HG02642 (cell line): ENCODE measurements around the gene INTS4.
"Not testable (repeated sequence)": the region's sequence is repeated elsewhere in the genome, so short reads cannot be mapped to it uniquely, and the experiment has no call there.

Source experiments
- ATAC-seq: cut with Tn5 transposase; IDR thresholded peaks from one replicate; pipeline ENCODE4 v1.9.1; 2021; ENCODE audit warnings: mild to moderate bottlenecking; ENCODE audit not compliant: unreplicated experiment, poor library complexity

Gene INTS4

DNA sequence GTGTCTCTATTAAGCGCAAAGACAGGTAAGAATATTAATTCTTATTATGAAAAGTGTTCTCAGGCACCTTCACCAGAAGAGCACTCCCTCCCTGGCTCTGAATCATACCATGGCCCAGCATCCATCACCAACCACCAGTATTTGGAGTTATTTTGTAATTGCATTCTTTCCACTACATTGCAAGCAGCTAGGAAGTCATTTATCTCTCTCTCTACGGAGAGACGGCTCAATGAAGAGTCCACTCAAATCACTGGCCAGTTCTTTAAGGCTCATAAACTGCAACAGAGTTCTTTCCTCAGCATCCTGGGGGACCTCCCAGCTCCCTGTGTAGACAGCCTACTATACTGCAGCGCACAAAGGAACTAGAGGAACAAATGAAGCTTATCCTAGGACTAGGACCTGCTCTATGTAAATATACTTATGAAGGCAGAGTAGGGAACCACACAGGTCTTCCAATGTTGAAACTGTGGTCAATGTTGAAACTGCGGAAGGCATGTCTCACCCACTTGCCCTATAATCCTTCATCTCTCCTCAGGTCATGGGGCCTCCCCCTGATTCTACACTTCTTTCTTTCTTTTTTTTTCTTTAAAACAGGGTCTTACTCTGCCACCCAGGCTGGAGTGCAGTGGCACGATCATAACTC, 110.2 kb downstream of the INTS4 start:
- no peak for ATAC-seq

DNA sequence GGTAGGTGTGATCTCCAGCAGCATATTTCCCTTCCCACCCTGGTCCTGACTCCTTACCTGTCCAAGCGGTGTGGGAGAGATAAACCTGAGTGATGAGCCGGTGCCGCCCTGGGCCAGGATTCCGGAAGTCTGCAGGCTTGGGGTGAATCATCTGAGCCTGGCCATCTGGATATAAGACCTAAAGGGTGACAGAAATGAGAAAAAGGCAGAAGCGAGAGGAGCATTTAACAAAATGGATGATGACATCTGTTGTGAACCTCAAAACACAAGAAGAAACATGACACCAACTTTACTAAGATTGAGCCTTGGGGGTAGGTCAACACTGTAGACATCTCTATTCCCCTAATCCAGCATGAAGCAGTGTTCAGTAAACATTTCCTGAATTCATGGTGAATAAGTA, 110.7 kb downstream of the INTS4 start:
- no peak for ATAC-seq

DNA sequence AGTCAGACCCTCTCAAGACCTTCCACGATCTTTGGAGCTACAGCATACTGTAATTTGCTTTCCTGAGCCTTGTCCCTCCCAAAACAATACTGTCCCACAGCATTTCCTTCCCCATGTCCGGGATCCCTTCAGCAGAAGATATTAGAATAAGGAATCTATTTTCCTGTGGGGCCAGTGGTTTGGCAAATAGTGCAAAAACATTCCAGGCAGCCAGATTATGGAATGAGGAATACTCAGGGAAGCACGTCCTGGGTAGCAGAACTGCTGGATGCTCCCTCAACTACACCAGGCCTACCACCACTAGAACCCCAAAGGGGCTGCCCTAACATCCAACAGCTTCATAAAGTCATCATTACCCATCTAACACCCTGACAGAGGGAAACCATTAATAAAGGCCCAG, 112.1 kb downstream of the INTS4 start:
- ATAC-seq = no peak

DNA sequence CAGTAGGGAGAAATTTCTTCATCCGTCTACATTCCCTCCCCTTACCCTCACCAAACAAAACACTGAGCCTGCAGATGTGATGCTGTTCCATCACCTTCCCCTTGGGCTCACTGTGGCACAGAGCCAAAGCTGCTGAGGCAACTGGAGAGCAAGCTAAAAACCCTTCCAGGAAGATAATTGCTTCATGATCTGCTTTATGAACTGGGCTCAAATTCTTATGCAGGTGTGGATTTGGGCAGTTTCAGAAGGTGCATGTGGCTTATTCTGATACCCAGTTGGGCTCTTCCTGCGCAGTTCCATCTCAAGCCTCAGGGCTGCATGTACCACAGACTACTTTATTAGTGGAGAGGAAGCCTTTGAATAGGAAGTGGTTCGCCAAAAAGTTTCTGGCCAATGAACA, 115.2 kb downstream of the INTS4 start:
- peak; percentile 72 for ATAC-seq

DNA sequence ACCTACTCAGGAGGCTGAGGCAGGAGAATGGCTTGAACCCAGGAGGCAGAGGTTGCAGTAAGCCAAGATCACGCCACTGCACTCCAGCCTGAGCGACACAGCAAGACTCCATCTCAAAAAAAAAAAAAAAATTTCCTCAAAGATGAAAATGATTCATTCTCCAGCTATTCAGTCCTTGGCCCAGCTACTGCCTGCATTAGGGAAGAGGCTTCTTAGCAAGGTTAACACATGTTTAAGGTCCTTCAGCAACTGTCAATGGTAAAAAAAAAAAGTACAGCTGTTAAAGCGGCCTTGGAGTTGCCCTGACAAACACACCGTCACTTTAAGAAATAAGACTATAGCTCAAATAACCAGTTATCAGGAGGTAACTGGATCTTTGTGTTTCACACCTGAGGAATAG, 116.2 kb downstream of the INTS4 start:
- not testable (repeated sequence) for ATAC-seq

DNA sequence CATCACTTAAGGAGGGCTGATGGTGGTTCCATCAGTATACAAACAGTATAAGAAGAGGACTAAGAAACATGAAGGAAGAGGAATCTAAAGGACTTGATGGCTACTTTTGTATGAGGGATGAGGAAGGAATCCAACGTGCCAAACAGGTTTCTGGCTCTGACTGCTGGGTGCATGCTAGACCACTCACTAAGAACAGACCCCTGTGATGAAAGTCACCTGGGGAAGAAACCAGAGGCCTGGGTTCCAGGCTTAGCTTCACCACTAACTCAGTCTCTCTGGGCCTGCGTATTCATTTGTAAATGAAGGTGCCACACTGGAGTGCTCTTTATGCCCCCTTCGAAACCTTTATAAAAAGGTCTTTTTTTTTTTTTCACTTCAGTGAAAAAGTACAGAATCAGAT, 118.4 kb downstream of the INTS4 start:
- no peak for ATAC-seq

DNA sequence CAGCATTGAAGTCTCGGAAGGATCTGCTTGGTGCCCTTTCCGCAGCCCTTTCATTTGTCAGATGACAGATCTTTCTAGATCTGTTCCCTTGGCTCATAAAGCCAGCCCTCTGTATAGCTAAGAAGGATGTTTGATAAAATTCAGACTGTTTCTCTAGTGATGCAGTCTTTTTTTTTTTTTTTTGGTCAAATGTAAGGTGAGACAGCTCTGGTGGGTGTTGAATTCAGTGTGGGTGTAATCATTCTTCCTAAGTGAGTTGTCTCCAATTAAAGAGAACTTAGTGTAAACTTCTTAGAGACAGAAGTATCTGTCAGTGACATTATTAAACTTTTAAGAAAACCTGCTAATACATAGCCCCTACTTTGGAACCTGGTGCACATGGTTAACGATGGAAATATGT, 120.3 kb downstream of the INTS4 start:
- ATAC-seq = no peak

DNA sequence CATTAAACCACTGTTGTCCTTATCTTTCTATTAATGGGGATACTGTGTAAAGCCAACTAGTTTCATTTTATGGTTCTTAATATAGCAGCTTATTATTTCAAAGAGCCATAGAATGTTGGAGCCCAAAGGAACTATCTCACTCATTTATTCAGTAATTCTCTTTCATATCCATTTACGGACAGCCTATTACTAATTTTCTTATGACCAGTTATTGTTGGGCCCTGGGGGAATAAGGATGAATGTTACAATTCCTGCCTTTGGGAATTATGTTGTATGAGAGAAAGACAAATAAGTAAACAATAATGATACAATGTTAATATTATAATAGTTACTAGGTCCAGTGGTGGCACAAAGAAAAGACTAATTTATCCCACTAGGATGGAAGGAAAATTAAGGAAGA, 121.1 kb downstream of the INTS4 start:
- ATAC-seq = no peak

DNA sequence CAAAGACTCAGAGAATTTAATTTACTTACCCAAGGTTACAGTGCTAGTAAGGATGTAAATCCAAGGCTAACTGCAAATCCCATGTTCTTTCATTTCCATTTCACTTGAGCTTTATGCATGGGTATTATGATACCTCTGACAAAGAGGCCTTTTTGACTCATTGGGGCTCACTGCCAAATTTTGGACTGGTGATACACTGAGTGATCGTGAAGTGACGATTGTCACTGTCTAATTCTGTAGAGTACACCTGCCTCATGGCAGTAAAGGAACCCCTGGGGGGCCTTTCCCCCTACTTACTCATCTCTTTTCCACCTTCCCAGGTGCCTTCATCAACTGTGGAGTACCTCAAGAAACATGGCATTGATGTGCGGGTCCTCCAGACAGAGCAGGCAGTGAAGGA, 122.6 kb downstream of the INTS4 start:
- no peak for ATAC-seq

DNA sequence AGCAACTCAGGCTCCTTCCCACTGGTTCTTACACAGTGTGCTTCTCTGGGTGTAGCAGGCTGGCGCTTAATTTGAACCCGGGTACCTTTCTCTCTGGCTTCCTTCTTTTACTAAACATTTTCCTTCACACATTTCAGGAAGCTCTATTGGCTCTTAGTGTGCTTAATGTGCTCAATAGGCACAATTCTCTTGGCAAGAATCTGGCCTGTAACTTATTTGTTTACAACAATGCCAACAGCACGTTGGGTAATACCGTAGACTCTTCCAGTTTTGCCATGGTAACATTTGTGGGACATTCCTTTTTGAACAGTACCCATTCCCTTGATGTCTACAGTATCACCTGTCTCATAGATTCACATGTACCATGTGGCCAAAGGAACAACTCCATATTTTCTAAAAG, 125.7 kb downstream of the INTS4 start:
- ATAC-seq = no peak

DNA sequence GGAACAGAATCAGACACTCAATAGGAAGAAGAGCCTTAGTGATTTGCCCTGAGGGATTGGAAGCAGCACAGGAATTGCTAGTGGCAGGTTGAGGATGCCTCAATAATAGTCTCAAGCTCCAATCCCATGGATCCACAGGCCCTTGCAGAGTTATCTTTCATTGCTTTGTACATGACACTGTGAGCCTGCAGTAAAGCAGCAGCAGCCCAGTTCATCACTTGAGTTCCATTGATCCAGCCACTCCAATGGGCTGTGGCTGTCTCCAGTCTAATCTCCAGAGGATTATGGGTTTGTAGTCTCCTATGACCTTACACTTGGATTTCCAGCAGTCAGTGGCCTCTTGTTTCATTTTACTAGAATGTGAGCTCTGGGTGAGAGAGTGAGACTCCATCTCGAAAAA, 128.1 kb downstream of the INTS4 start:
- ATAC-seq = no peak

DNA sequence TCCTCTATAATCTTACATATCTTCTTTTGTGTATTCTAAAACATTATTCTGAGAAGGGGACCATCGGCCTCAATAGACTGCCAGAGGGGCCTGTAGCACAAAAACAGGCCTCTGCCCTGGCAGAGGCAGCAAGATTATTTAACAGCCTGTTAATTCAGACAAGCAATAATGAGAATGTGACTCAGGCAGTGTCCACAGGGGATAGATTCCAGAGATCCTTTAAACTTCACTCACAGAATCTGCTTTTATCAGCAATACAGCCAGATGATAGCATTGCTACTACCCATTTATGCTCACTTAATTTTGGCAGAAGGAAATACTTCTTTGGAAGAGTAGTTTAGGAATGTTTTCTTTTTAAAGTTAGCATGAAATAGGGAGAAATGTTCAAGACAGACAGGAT, 128.7 kb downstream of the INTS4 start:
- no peak for ATAC-seq

DNA sequence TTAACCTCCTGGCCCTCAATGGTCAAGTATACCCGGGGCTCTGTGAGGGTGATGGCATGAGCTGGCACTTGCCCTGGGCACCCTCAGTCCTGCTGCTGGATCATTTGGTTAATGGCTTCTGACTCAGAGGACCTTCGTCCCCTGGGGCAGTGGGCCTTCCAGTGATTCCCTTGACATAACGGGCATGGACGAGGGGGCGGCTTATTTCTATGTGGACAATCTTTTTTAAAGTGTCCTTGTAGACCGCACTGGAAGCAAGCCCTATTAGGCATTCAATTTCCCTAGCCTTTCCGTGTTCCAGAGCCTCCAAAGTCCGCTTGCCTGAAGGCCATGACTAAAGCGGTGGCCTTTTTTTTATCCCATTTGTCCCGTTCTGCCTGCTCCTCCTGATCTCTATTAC, 133.0 kb downstream of the INTS4 start:
- not testable (repeated sequence) for ATAC-seq

DNA sequence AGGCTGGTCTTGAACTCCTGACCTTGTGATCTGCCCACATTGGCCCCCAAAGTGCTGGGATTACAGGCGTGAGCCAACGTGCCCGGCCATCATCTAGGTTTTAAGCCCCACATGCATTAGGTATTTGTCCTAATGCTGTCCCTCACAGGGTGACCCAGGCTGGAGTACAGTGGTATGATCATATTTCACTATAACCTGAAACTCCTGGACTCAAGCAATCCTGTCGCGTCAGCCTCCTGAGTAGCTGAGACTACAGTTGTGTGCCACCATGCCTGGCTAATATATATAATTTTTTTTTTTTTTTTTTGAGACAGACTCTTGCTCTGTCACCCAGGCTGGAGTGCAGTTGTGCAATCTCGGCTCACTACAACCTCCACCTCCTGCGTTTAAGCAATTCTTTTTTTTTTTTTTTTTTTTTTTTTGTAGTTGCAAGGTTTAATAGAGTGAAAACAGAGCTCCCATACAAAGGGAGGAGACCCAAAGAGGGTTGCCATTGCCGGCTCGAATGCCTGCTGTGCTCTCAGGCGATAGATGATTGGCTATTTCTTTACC, 136.5 kb downstream of the INTS4 start:
- not testable (repeated sequence) for ATAC-seq

DNA sequence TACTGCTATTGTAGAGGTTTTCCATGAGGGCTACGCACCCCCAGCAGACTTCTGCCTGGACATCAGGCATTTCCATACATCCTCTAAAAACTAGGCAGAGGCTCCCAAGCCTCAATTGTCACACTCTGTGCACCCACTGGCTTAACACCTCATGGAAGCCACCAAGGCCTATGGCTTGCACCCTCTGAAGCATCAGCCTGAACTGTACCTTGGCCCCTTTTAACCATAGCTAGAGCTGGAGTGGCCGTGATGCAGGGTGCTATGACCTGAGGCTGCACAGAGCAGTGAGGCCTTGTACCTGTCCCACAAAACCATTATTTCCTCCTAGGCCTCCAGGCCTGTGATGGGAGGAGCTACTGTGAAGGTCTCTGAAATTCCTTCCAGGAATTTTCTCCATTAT, 139.6 kb downstream of the INTS4 start:
- no peak for ATAC-seq

DNA sequence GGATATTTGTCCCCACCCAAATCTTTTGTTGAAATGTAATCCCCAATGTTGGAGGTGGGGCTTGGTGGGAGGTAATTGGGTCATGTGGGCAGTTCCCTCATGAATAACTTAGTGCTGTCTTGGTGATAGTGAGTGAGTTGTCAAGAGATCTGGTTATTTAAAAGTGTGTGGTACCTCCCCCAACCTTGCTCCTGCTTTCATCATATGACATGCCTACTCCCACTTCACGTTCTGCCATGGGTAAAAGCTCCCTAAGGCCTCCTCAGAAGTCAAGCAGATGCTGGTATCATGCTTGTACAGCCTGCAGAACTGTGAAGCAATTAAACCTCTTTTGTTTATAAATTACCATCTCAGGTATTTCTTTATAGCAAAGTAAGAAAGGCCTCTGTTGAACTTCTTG, 143.0 kb downstream of the INTS4 start:
- no peak for ATAC-seq

DNA sequence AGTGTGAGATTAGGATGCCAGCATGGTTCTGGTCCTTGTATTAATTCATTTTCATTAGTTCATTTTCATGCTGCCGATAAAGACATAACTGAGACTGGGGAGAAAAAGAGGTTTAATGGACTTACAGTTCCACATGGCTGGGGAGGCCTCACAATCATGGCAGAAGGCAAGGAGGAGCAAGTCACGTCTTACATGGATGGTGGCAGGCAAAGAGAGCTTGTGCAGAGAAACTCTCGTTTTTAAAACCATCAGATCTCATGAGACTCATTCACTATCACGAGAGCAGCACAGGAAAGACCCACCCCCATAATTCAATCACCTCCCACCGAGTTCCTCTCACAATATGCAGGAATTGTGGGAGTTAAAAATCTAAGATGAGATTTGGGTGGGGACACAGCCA, 150.8 kb downstream of the INTS4 start:
- ATAC-seq = not testable (repeated sequence)

DNA sequence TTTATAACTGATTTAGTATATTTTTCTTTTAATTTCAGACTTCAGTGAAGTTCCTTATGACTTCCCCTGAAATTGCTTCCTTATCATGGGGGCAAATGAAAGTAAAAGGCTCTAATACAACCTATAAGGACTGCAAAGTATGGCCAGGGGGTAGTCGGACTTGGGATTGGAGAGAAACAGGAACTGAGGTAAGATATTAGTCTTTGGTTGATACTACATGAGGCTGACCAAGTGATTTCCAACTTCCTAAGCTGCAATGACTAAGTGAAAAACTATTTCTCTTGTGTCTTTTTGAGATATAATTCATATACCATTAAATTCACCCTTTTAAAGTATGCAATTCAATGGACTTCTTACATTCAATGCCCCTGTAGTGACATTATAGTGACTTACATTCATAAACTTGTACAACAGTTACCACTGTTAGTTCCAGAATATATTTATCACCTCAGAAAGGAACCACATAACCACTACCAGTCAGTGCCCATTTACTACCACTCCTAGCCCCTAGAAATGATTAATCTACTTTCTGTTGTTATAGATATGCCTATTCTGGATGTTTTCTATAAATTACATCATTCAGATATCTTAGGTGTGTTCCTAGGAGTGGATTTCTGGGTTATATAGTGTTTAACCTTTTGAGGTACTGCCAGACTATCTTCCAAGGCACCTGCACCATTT, 151.9 kb downstream of the INTS4 start:
- no peak for ATAC-seq

DNA sequence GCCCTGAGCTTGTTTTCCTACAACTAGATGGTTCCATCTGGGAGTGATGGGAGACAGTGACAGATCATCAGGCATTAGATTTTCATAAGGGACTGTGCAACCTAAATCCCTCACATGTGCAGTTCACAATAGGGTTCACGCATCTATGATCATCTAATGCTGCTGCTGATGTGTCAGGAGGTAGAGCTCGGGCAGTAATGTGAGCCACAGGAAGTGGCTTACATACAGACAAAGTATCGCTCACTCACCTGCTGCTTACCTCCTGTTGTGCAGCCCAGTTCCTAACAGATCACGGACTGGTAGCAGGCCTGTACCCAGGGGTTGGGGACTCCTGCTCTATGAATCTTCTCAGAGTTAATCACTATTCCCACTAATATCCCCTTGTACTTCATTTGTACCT, 161.2 kb downstream of the INTS4 start:
- no peak for ATAC-seq

DNA sequence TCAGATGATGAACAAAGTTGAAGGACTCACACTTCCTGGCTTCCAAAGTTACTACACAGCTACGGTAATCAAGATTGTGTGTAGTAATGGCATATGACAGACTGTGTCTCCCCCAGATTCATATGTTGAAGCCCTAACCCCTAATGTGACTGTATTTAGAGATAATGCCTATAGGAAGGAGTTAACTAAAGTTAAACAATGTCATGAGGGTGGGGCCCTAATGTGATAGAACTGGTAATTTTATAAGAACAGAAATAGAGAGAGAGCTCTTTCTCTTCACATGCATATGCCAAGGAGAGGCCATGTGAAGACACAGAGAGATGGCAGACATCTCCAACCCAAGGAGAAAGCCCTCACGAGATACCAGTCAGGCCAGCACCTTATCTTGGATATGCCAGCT, 165.5 kb downstream of the INTS4 start:
- no peak for ATAC-seq
